K562 (cell line): ENCODE results near the gene DLG4. TPM values are rescaled to one million over a fixed set of nuclear protein-coding genes. Genes with fewer than 3 reads are reported as not detected.

Source experiments
- ARID1B ChIP-seq: fragments of 450-650 bp; IDR thresholded peaks from 2 replicates; pipeline ENCODE4 v1.6.1; 2016; ENCODE audit warnings: antibody characterized with exemption, mild to moderate bottlenecking, inconsistent platforms
- ARID2 ChIP-seq: fragments of 450-650 bp; IDR thresholded peaks from 2 replicates; pipeline ENCODE4 v1.6.1; 2017; ENCODE audit warnings: antibody characterized with exemption, mild to moderate bottlenecking
- CBX8 ChIP-seq: fragments of 200-600 bp; sonication (generic); IDR thresholded peaks from 2 replicates; pipeline ENCODE4 v1.6.1; 2012; ENCODE audit warnings: borderline replicate concordance, mixed run types, low read depth, mild to moderate bottlenecking, moderate library complexity, mixed read lengths, low read length, control low read depth, inconsistent platforms; ENCODE audit not compliant: poor library complexity, severe bottlenecking; ENCODE audit errors: extremely low read depth
- CREB3L1 ChIP-seq: fragments of 450-650 bp; IDR thresholded peaks from 2 replicates; pipeline ENCODE4 v1.6.1; 2014; ENCODE audit warnings: low read depth, mild to moderate bottlenecking, moderate library complexity, borderline replicate concordance
- ELF2 ChIP-seq: fragments of 250-450 bp; sonication (Bioruptor Pico); IDR thresholded peaks from 2 replicates; pipeline ENCODE4 v1.5.0; 2021; ENCODE audit warnings: mild to moderate bottlenecking
- EP400 ChIP-seq: fragments of 450-650 bp; IDR thresholded peaks from 2 replicates; pipeline ENCODE4 v1.6.1; 2017; ENCODE audit warnings: antibody characterized with exemption, mild to moderate bottlenecking, moderate library complexity
- ERF ChIP-seq: fragments of 450-650 bp; formaldehyde crosslinking; IDR thresholded peaks from 2 replicates; pipeline ENCODE4 v1.4.0; 2020; ENCODE audit warnings: mild to moderate bottlenecking, mixed read lengths
- FOS ChIP-seq: IDR thresholded peaks from 3 replicates; pipeline ENCODE4 v1.6.1; 2011; ENCODE audit not compliant: insufficient read length; ENCODE audit errors: extremely low read depth
- FOXP1 ChIP-seq: sonication (generic); formaldehyde crosslinking; IDR thresholded peaks from 2 replicates; pipeline ENCODE4 v1.8.0; 2022; ENCODE audit warnings: mild to moderate bottlenecking, missing genetic modification reagents
- HES1 ChIP-seq: fragments of 450-650 bp; IDR thresholded peaks from 2 replicates; pipeline ENCODE4 v1.6.1; 2016; ENCODE audit warnings: low read depth, mild to moderate bottlenecking, moderate library complexity
- IRF9 ChIP-seq: fragments of 450-650 bp; IDR thresholded peaks from 2 replicates; pipeline ENCODE4 v1.6.1; 2016; ENCODE audit warnings: missing biosample characterization, missing genetic modification characterization
- KDM5B ChIP-seq: fragments of 200-600 bp; sonication (generic); IDR thresholded peaks from 2 replicates; pipeline ENCODE4 v1.6.1; 2012; ENCODE audit warnings: low read depth, mild to moderate bottlenecking, moderate library complexity, low read length, control low read depth, inconsistent platforms; ENCODE audit not compliant: insufficient replicate concordance
- RBM17 ChIP-seq: fragments of 200-400 bp; formaldehyde crosslinking; IDR thresholded peaks from 2 replicates; pipeline ENCODE4 v1.6.1; 2017; ENCODE audit warnings: low read depth, mild to moderate bottlenecking, low read length, borderline replicate concordance
- TGIF2 ChIP-seq: sonication (generic); formaldehyde crosslinking; IDR thresholded peaks from 2 replicates; pipeline ENCODE4 v1.8.1; 2022; ENCODE audit warnings: mild to moderate bottlenecking, missing genetic modification reagents, moderate library complexity
- THRA ChIP-seq: fragments of 450-650 bp; IDR thresholded peaks from 2 replicates; pipeline ENCODE4 v1.6.1; 2017; ENCODE audit warnings: mild to moderate bottlenecking, moderate library complexity
- ZBTB8A ChIP-seq: fragments of 450-650 bp; IDR thresholded peaks from 2 replicates; pipeline ENCODE4 v1.6.1; 2018; ENCODE audit warnings: mild to moderate bottlenecking, moderate library complexity; ENCODE audit not compliant: partially characterized antibody
- ZNF384 ChIP-seq: IDR thresholded peaks from 2 replicates; pipeline ENCODE4 v1.6.1; 2012; ENCODE audit warnings: low read depth, low read length, improper control_type of control experiment
- polyA plus RNA-seq, 8 experiments: library from polyadenylated mRNA; depleted of rRNA in 4 of 8; stranded (reverse) in 5 of 8; unstranded in 3 of 8; fragments of >200 nt; fragmentation: Nextera tagmentation in 2 of 8; fragmentation: Illumina TruSeq in 1 of 8; extraction: Ambion mirVana in 2 of 8; extraction: Trizol in 1 of 8; gene quantifications; 2 replicates each; pipeline versions ENCODE4 v1.2.1 to v1.2.3, GENCODE V29; 2011 to 2014; ENCODE audit warnings: inconsistent platforms in 1 of 8, missing spikeins in 1 of 8
- total RNA-seq, 7 experiments: library from RNA; depleted of rRNA in 6 of 7; stranded (reverse); fragments of >200 nt in 6 of 7; fragmentation: Illumina TruSeq in 2 of 7; extraction: Trizol in 2 of 7; gene quantifications; 2 replicates each; pipeline versions ENCODE4 v1.2.1 to v1.2.3, GENCODE V29; 2011 to 2021; ENCODE audit warnings: low replicate concordance in 1 of 7
- TF ChIP-seq, protein P1 (sequence below), 3 experiments: IDR thresholded peaks in 2 of 3; conservative IDR thresholded peaks in 1 of 3; 2 replicates each; pipeline ENCODE4 v1.5.1; 2011 to 2012; ENCODE audit warnings: low read length in 3 of 3, mild to moderate bottlenecking in 3 of 3, control low read depth in 2 of 3, improper control_type of control experiment in 1 of 3, inconsistent platforms in 1 of 3, low read depth in 1 of 3, mixed read lengths in 1 of 3, moderate library complexity in 1 of 3; ENCODE audit not compliant: insufficient read depth in 2 of 3
- TF ChIP-seq, protein P2 (sequence below): sonication (generic); formaldehyde crosslinking; IDR thresholded peaks from 2 replicates; pipeline ENCODE4 v1.8.0; 2022; ENCODE audit warnings: missing genetic modification reagents, mild to moderate bottlenecking, borderline replicate concordance

Gene DLG4
- total and polyA plus RNA-seq, 9 of the 15 experiments (the other 6 are each of a cell fraction or from before 2014, with no cell fraction given): 0.03 to 12.0 (median 4.1) TPM

GRCh38 chr17:7252176-7253043 lies 32.8 kb upstream of the DLG4 start, which contains the start of gene ELP5 (continued):
- TF ChIP-seq CREB3L1 (peak; percentile 49), ZBTB8A (no peak), ZNF384 (no peak), FOS (no peak), FOXP1 (CRISPR knock-in tag) (no peak), RBM17 (no peak), ERF (no peak), EP400 (peak; percentile 94), KDM5B (peak; percentile 87), ARID1B (peak; percentile 27; the same call in 1 of the 2 replicates), ARID2 (no peak), IRF9 (tag) (no peak), CBX8 (no peak), HES1 (no peak), TGIF2 (no peak), ELF2 (CRISPR knock-in tag) (no peak), THRA (no peak)
- TF ChIP-seq, protein P1, sequence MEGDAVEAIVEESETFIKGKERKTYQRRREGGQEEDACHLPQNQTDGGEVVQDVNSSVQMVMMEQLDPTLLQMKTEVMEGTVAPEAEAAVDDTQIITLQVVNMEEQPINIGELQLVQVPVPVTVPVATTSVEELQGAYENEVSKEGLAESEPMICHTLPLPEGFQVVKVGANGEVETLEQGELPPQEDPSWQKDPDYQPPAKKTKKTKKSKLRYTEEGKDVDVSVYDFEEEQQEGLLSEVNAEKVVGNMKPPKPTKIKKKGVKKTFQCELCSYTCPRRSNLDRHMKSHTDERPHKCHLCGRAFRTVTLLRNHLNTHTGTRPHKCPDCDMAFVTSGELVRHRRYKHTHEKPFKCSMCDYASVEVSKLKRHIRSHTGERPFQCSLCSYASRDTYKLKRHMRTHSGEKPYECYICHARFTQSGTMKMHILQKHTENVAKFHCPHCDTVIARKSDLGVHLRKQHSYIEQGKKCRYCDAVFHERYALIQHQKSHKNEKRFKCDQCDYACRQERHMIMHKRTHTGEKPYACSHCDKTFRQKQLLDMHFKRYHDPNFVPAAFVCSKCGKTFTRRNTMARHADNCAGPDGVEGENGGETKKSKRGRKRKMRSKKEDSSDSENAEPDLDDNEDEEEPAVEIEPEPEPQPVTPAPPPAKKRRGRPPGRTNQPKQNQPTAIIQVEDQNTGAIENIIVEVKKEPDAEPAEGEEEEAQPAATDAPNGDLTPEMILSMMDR (IDR thresholded peaks at IDR 0.05 in 2 of 3, conservative IDR thresholded peaks at IDR 0.05 in 1 of 3; ENCODE audit: insufficient read depth in 2 of 3, low read depth in 1 of 3, low read length in 3 of 3): peak in 2 of 3 experiments; percentile 27 to 39; a peak in 4 of 6 replicates
- TF ChIP-seq, protein P2, sequence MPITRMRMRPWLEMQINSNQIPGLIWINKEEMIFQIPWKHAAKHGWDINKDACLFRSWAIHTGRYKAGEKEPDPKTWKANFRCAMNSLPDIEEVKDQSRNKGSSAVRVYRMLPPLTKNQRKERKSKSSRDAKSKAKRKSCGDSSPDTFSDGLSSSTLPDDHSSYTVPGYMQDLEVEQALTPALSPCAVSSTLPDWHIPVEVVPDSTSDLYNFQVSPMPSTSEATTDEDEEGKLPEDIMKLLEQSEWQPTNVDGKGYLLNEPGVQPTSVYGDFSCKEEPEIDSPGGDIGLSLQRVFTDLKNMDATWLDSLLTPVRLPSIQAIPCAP (CRISPR knock-in tag): no peak
